Activated CD4-positive, alpha-beta T cell treated with anti-CD3 and anti-CD28 coated beads for 36 hours (primary cell): ENCODE results near the gene ERP44. TPM values are rescaled to one million over a fixed set of nuclear protein-coding genes. Genes with fewer than 3 reads are reported as not detected.
"Not testable (repeated sequence)": the region's sequence is repeated elsewhere in the genome, so short reads cannot be mapped to it uniquely, and the experiment has no call there.

ENCODE experiments used
- ATAC-seq: fragments of 200-7000 bp; cut with Tn5 transposase; one replicate; pipeline ENCODE4 v1.10.0; 2021; ENCODE audit warnings: mild to moderate bottlenecking, moderate library complexity
- CTCF ChIA-PET: fragments of 350-600 bp; sonication (Branson Sonifier 250); formaldehyde crosslinking; loops from one replicate; lab custom pipeline; 2021; ENCODE audit warnings: antibody characterized with exemption; lab: Charles Lee
- POLR2A ChIA-PET: fragments of 350-600 bp; sonication (Branson Sonifier 250); formaldehyde crosslinking; loops from one replicate; lab custom pipeline; 2021; ENCODE audit warnings: antibody characterized with exemption, inconsistent platforms; lab: Charles Lee
- DNase-seq: peaks from one replicate; pipeline ENCODE4 v3.0.0-alpha.2; 2020
- H3K27ac Mint-ChIP-seq: one replicate; pipeline ENCODE4 v1.8.0; 2021; ENCODE audit warnings: mixed read lengths
- H3K27me3 Mint-ChIP-seq: one replicate; pipeline ENCODE4 v1.8.0; 2021; ENCODE audit warnings: mixed read lengths
- H3K36me3 Mint-ChIP-seq: one replicate; pipeline ENCODE4 v1.8.0; 2021; ENCODE audit warnings: low read depth, mixed read lengths
- H3K4me1 Mint-ChIP-seq: one replicate; pipeline ENCODE4 v1.8.0; 2021; ENCODE audit warnings: mixed read lengths
- H3K4me3 Mint-ChIP-seq: one replicate; pipeline ENCODE4 v1.8.0; 2021; ENCODE audit warnings: mild to moderate bottlenecking, moderate library complexity, mixed read lengths
- H3K9me3 Mint-ChIP-seq: one replicate; pipeline ENCODE4 v1.8.0; 2021; ENCODE audit warnings: low read depth, mixed read lengths
- intact Hi-C, 2 experiments: fragments of 100-400 bp; cut with DNase I in 1 of 2; cut with micrococcal nuclease in 1 of 2; formaldehyde crosslinking; loops; one replicate each; pipeline versions ENCODE4 v1.14.2 to v1.15.1; 2022 to 2024; cut with DNase I, micrococcal nuclease
- total RNA-seq, 2 experiments: library from RNA; stranded (reverse); gene quantifications; one replicate each; pipeline ENCODE4 v1.2.3, GENCODE V29; 2021

The ERP44 gene
- total RNA-seq, 2 experiments from 2014 or later, result 12.0 to 12.4 TPM

- CTCF ChIA-PET, result interaction anchor here (1.0 kb wide), 1 partner anchor 15 kb away, joined by 4 read pairs; no protein-coding TSS in a partner anchor
- Mint-ChIP-seq H3K4me3 (peak overlapping the region; percentile 100), H3K4me1 (peaks cover 27% of the 10 kb centered on the region), H3K27me3 (no peaks in the 10 kb centered on the region), H3K27ac (peak overlapping the region; percentile 63), H3K9me3 (no peaks in the 10 kb centered on the region), H3K36me3 (peaks cover 9% of the 10 kb centered on the region)
- intact Hi-C loops, result no loop called here
- POLR2A ChIA-PET, result no interaction called here
- no peak for DNase-seq
- ATAC-seq, result no peak
These were observed 1.4 kb upstream of the ERP44 start for GRCh38 chr9:100100146-100100667.

- ATAC-seq (peak; percentile 2), DNase-seq (peak; percentile 51)
- CTCF ChIA-PET, result interaction anchor here (0.7 to 1.0 kb wide), 2 partner anchors 15 to 50 kb away, joined by 3 to 4 read pairs; no protein-coding TSS in a partner anchor
- intact Hi-C loops, result loop anchor here (1.0 to 10.0 kb wide), 11 partner anchors 193 to 1299 kb away; partner anchors contain the start of genes MRPL50 (in 2 of the 2), STX17 (in 2 of the 2), ZNF189 (in 2 of the 2) and MSANTD3 (in 1 of the 2)
- peaks cover 28% of the 10 kb centered on the region for H3K4me1 Mint-ChIP-seq
- POLR2A ChIA-PET, result interaction anchor here (0.6 kb wide), 1 partner anchor 236 kb away, joined by 3 read pairs; no protein-coding TSS in a partner anchor
- H3K4me3 Mint-ChIP-seq, result peak overlapping the region; percentile 100
- peak overlapping the region; percentile 95 for H3K27ac Mint-ChIP-seq
- peaks cover 7% of the 10 kb centered on the region for H3K36me3 Mint-ChIP-seq
- no peaks in the 10 kb centered on the region for H3K9me3 Mint-ChIP-seq
- no peaks in the 10 kb centered on the region for H3K27me3 Mint-ChIP-seq
These were observed 882 bp upstream of the ERP44 start for GRCh38 chr9:100099722-100100042.

- peak overlapping the region; percentile 100 for H3K4me3 Mint-ChIP-seq
- no peaks in the 10 kb centered on the region for H3K9me3 Mint-ChIP-seq
- intact Hi-C loops, result loop anchor here (2.0 to 10.0 kb wide), 6 partner anchors 191 to 1299 kb away; partner anchors contain the start of genes MRPL50 (in 1 of the 2), MSANTD3 (in 1 of the 2), NR4A3 (in 1 of the 2) and STX17 (in 1 of the 2)
- peak overlapping the region; percentile 97 for H3K27ac Mint-ChIP-seq
- peaks cover 3% of the 10 kb centered on the region for H3K36me3 Mint-ChIP-seq
- POLR2A ChIA-PET, result no interaction called here
- no peaks in the 10 kb centered on the region for H3K27me3 Mint-ChIP-seq
- peaks cover 31% of the 10 kb centered on the region for H3K4me1 Mint-ChIP-seq
- CTCF ChIA-PET, result interaction anchor here (2.3 kb wide), 1 partner anchor 11 kb away, joined by 7 read pairs; no protein-coding TSS in a partner anchor
- DNase-seq (peak; percentile 52), ATAC-seq (no peak)
These were observed 534 bp downstream of the ERP44 start for GRCh38 chr9:100098046-100098886.

GRCh38 chr9:100096378-100096916, 2.4 kb downstream of the ERP44 start:
- DNase-seq (no peak), ATAC-seq (no peak)
- ChIA-PET CTCF (interaction anchor here (0.8 to 2.3 kb wide), 5 partner anchors 9 to 229 kb away, joined by 3 to 7 read pairs (median 3); no protein-coding TSS in a partner anchor), POLR2A (no interaction called here)
- no peak overlapping the region for H3K4me3 Mint-ChIP-seq
- H3K36me3 Mint-ChIP-seq, result peaks cover 2% of the 10 kb centered on the region
- peaks cover 44% of the 10 kb centered on the region for H3K4me1 Mint-ChIP-seq
- H3K9me3 Mint-ChIP-seq, result no peaks in the 10 kb centered on the region
- H3K27me3 Mint-ChIP-seq, result no peaks in the 10 kb centered on the region
- intact Hi-C loops, result loop anchor here (5.0 to 10.0 kb wide), 3 partner anchors 331 to 1301 kb away; partner anchors contain the start of genes MRPL50 (in 1 of the 2), MSANTD3 (in 1 of the 2) and ZNF189 (in 1 of the 2)
- no peak overlapping the region for H3K27ac Mint-ChIP-seq

GRCh38 chr9:100094411-100094810, 4.4 kb downstream of the ERP44 start:
- ATAC-seq, H3K36me3 Mint-ChIP-seq, H3K27me3 Mint-ChIP-seq, H3K4me3 Mint-ChIP-seq, DNase-seq, H3K9me3 Mint-ChIP-seq, H3K27ac Mint-ChIP-seq, CTCF ChIA-PET: not testable (repeated sequence)
- POLR2A ChIA-PET, result interaction anchor here (0.8 kb wide), 1 partner anchor 187 kb away, joined by 5 read pairs; no protein-coding TSS in a partner anchor
- peaks cover 45% of the 10 kb centered on the region for H3K4me1 Mint-ChIP-seq
- intact Hi-C loops, result loop anchor here in 1 of 2 experiments (10.0 kb wide), 1 partner anchor 840 kb away; no protein-coding TSS in a partner anchor

GRCh38 chr9:100092066-100092465, 6.7 kb downstream of the ERP44 start:
- H3K27ac Mint-ChIP-seq, result no peak overlapping the region
- H3K36me3 Mint-ChIP-seq, result peaks cover 2% of the 10 kb centered on the region
- ATAC-seq (no peak), DNase-seq (no peak)
- peaks cover 61% of the 10 kb centered on the region for H3K4me1 Mint-ChIP-seq
- H3K27me3 Mint-ChIP-seq, result no peaks in the 10 kb centered on the region
- no peaks in the 10 kb centered on the region for H3K9me3 Mint-ChIP-seq
- CTCF ChIA-PET, result interaction anchor here (1.5 kb wide), 1 partner anchor 10 kb away, joined by 4 read pairs; no protein-coding TSS in a partner anchor
- intact Hi-C loops, result loop anchor here in 1 of 2 experiments (10.0 kb wide), 1 partner anchor 837 kb away; no protein-coding TSS in a partner anchor
- H3K4me3 Mint-ChIP-seq, result no peak overlapping the region
- POLR2A ChIA-PET, result no interaction called here

GRCh38 chr9:100091650-100092049, 7.2 kb downstream of the ERP44 start:
- POLR2A ChIA-PET, result no interaction called here
- H3K36me3 Mint-ChIP-seq, result peaks cover 2% of the 10 kb centered on the region

GRCh38 chr9:100090880-100091279, 7.9 kb downstream of the ERP44 start:
- H3K4me3 Mint-ChIP-seq, result no peak overlapping the region
- CTCF ChIA-PET, result no interaction called here
- no peak overlapping the region for H3K27ac Mint-ChIP-seq
- DNase-seq (no peak), ATAC-seq (no peak)
- intact Hi-C loops, result loop anchor here in 1 of 2 experiments (10.0 kb wide), 1 partner anchor 836 kb away; no protein-coding TSS in a partner anchor
- H3K36me3 Mint-ChIP-seq, result peaks cover 2% of the 10 kb centered on the region
- peaks cover 67% of the 10 kb centered on the region for H3K4me1 Mint-ChIP-seq
- no peaks in the 10 kb centered on the region for H3K27me3 Mint-ChIP-seq
- H3K9me3 Mint-ChIP-seq, result no peaks in the 10 kb centered on the region
- POLR2A ChIA-PET, result no interaction called here

More at GRCh38 chr9:100091650-100092049, 7.2 kb downstream of the ERP44 start:
- no peaks in the 10 kb centered on the region for H3K27me3 Mint-ChIP-seq
- no peaks in the 10 kb centered on the region for H3K9me3 Mint-ChIP-seq
- CTCF ChIA-PET, result no interaction called here
- no peak for DNase-seq
- intact Hi-C loops, result loop anchor here in 1 of 2 experiments (10.0 kb wide), 1 partner anchor 837 kb away; no protein-coding TSS in a partner anchor
- peaks cover 64% of the 10 kb centered on the region for H3K4me1 Mint-ChIP-seq
- no peak overlapping the region for H3K4me3 Mint-ChIP-seq
- ATAC-seq, result no peak
- H3K27ac Mint-ChIP-seq, result no peak overlapping the region

- Mint-ChIP-seq H3K9me3 (no peaks in the 10 kb centered on the region), H3K4me1 (peaks cover 75% of the 10 kb centered on the region), H3K36me3 (peaks cover 2% of the 10 kb centered on the region), H3K27ac (peak overlapping the region; percentile 56), H3K4me3 (no peak overlapping the region), H3K27me3 (no peaks in the 10 kb centered on the region)
- POLR2A ChIA-PET, result no interaction called here
- intact Hi-C loops, result loop anchor here (1.0 to 10.0 kb wide), 3 partner anchors 32 to 273 kb away; no protein-coding TSS in a partner anchor
- peak; percentile 34 for DNase-seq
- CTCF ChIA-PET, result no interaction called here
- ATAC-seq, result peak; percentile 52
These were observed 10.6 kb downstream of the ERP44 start for GRCh38 chr9:100088202-100088601.

- peaks cover 2% of the 10 kb centered on the region for H3K36me3 Mint-ChIP-seq
- ChIA-PET POLR2A (no interaction called here), CTCF (interaction anchor here (0.8 to 1.6 kb wide), 3 partner anchors 10 to 23 kb away, joined by 3 to 7 read pairs (median 4); no protein-coding TSS in a partner anchor)
- intact Hi-C loops, result loop anchor here in 1 of 2 experiments (10.0 kb wide), 2 partner anchors 128 to 272 kb away; no protein-coding TSS in a partner anchor
- no peak overlapping the region for H3K27ac Mint-ChIP-seq
- DNase-seq (no peak), ATAC-seq (no peak)
- peak overlapping the region; percentile 39 for H3K4me3 Mint-ChIP-seq
- H3K9me3 Mint-ChIP-seq, result no peaks in the 10 kb centered on the region
- peaks cover 79% of the 10 kb centered on the region for H3K4me1 Mint-ChIP-seq
- H3K27me3 Mint-ChIP-seq, result no peaks in the 10 kb centered on the region
These were observed 11.6 kb downstream of the ERP44 start for GRCh38 chr9:100087218-100087617.
